Astrocyte of the spinal cord (primary cell): Measurements from ENCODE around the gene ITGA6.
"Not testable (repeated sequence)": the region's sequence is repeated elsewhere in the genome, so short reads cannot be mapped to it uniquely, and the experiment has no call there.

Experiments
- DNase-seq: peaks from one replicate; pipeline ENCODE4 v3.0.0; 2011; ENCODE audit warnings: low read depth, low spot score
- H3K4me3 ChIP-seq: 2 replicates; pipeline ENCODE4 v1.5.1; 2011; ENCODE audit warnings: low read depth, mild to moderate bottlenecking, low read length, moderate library complexity
- CTCF ChIP-seq: IDR thresholded peaks from 2 replicates; pipeline ENCODE4 v1.5.1; 2012; ENCODE audit warnings: low read depth, mild to moderate bottlenecking, low read length, inconsistent platforms
- in situ Hi-C: cut with HindIII; loops from 2 replicates; pipeline ENCODE4 v1.10.0; 2017; ENCODE audit warnings: low sequenced_read_pairs

The ITGA6 gene

GRCh38 chr2:172513935-172514586 lies 86.7 kb downstream of the ITGA6 start:
- no peak for TF ChIP-seq CTCF
- H3K4me3 ChIP-seq = no peak overlapping the region
- no peak for DNase-seq
- in situ Hi-C loops = no loop called here

DNA sequence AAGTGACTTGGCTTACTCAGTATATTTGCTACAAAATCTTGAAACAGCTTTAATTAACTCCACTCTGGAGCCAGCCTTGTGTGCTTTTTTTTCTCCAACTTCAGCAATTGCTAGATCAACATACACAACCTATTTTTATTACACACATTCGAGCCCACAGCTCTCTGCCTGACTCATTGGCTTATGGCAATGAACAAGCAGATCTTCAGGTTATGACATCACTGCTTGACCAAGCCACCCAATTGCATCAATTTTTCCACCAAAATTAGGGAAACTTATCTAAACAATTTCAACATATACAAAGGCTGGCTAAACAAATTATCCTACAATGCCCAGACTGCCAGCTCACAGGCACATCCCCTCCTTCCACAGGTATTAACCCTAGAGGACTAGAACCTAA lies 88.9 kb downstream of the ITGA6 start:
- TF ChIP-seq CTCF = no peak
- DNase-seq = peak; percentile 51
- in situ Hi-C loops = no loop called here
- H3K4me3 ChIP-seq = no peak overlapping the region

DNA sequence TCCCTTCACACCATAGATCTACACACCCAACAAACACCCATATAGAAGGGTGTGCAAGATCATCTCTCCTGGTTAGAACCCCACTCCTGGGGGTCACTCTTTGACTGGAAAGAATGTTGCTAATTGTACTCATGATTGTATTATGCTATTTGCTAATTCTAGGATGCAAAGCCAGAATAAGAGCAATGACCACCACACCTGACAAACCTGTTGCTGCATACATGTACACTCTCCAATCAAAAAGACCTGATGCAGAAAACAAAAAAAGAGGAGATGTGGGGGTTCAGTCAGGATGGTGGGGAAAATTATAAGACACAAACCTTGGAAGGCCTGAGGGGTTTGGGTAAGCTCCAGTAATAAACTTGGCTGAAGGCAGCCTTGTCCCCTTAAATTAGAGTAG lies 91.6 kb downstream of the ITGA6 start:
- H3K4me3 ChIP-seq = no peak overlapping the region
- in situ Hi-C loops = no loop called here
- no peak for TF ChIP-seq CTCF
- DNase-seq = no peak

- no peak for TF ChIP-seq CTCF
- in situ Hi-C loops = no loop called here
- H3K4me3 ChIP-seq = no peak overlapping the region
- DNase-seq = no peak
These were observed 98.2 kb downstream of the ITGA6 start for GRCh38 chr2:172525601-172526000.

- H3K4me3 ChIP-seq = no peak overlapping the region
- in situ Hi-C loops = no loop called here
- no peak for TF ChIP-seq CTCF
- no peak for DNase-seq
These were observed 103.9 kb downstream of the ITGA6 start for GRCh38 chr2:172531309-172531708.

DNA sequence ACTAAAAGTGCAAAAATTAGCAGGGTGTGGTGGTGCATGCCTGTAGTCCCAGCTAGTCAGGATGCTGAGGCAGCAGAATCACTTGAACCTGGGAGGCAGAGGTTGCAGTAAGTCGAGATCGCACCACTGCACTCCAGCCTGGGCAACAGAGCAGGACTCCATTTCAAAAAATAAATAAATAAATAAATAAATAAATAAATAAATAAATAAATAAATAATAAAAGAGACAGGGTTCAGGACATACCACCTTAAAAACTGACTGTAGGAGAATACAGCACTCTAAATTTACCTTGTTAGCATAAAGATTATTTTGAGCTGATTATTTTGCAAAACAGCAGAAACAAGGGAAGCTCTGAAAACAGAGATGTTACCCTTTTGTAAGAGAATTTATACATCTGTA lies 105.1 kb downstream of the ITGA6 start:
- in situ Hi-C loops, DNase-seq: not testable (repeated sequence)

GRCh38 chr2:172533687-172534086 lies 106.3 kb downstream of the ITGA6 start:
- H3K4me3 ChIP-seq = no peak overlapping the region
- in situ Hi-C loops = no loop called here
- DNase-seq = no peak
- no peak for TF ChIP-seq CTCF

More for the DNA sequence above, 105.1 kb downstream of the ITGA6 start:
- H3K4me3 ChIP-seq = not testable (repeated sequence)
